GM19099 (cell line): Measurements from ENCODE around the gene FERMT3.

Experiments used
- POLR2A ChIP-seq: IDR thresholded peaks from 3 replicates; pipeline ENCODE4 v1.6.1; 2011; ENCODE audit warnings: low read depth; ENCODE audit not compliant: insufficient read length; ENCODE audit errors: extremely low read depth

The FERMT3 gene

GRCh38 chr11:64207256-64208085 lies 950 bp downstream of the FERMT3 start:
- peak; percentile 80 for TF ChIP-seq POLR2A

- no peak for TF ChIP-seq POLR2A
Measured at GRCh38 chr11:64208086-64208795, 1.7 kb downstream of the FERMT3 start.

- TF ChIP-seq POLR2A, result no peak
Measured at GRCh38 chr11:64208796-64209562, 2.5 kb downstream of the FERMT3 start.

- TF ChIP-seq POLR2A, result no peak
Measured at GRCh38 chr11:64209563-64209843, 3.0 kb downstream of the FERMT3 start.

- TF ChIP-seq POLR2A, result no peak
Measured at GRCh38 chr11:64210301-64211020, 3.9 kb downstream of the FERMT3 start.

GRCh38 chr11:64211181-64211872 lies 4.8 kb downstream of the FERMT3 start:
- TF ChIP-seq POLR2A, result no peak

- TF ChIP-seq POLR2A, result no peak
Measured at GRCh38 chr11:64216879-64217278, 10.4 kb downstream of the FERMT3 start.

GRCh38 chr11:64218628-64219353 lies 12.3 kb downstream of the FERMT3 start:
- TF ChIP-seq POLR2A, result no peak

- no peak for TF ChIP-seq POLR2A
Measured at GRCh38 chr11:64219354-64219684, 12.8 kb downstream of the FERMT3 start.

GRCh38 chr11:64219755-64220154 lies 13.2 kb downstream of the FERMT3 start:
- TF ChIP-seq POLR2A, result no peak

- TF ChIP-seq POLR2A, result no peak
Measured at GRCh38 chr11:64220271-64220670, 13.8 kb downstream of the FERMT3 start.

GRCh38 chr11:64220798-64221197 lies 14.3 kb downstream of the FERMT3 start:
- no peak for TF ChIP-seq POLR2A

- no peak for TF ChIP-seq POLR2A
Measured at GRCh38 chr11:64222651-64223000, 16.1 kb downstream of the FERMT3 start.
